Nephron progenitor cell (in vitro differentiated cells): Measurements from ENCODE around the gene HUWE1.
A peak's percentile ranks its signal among the peaks of the same experiment; 100 is the strongest.

Experiments used
- DNase-seq: peaks from one replicate; pipeline ENCODE4 v3.0.0; 2021
- H3K27ac Mint-ChIP-seq: 2 replicates; pipeline ENCODE4 v1.8.0; 2021; ENCODE audit warnings: mild to moderate bottlenecking, moderate library complexity, mixed read lengths
- H3K27me3 Mint-ChIP-seq: 2 replicates; pipeline ENCODE4 v1.8.0; 2021; ENCODE audit warnings: mild to moderate bottlenecking, low read depth, mixed read lengths; ENCODE audit not compliant: poor library complexity
- H3K36me3 Mint-ChIP-seq: 2 replicates; pipeline ENCODE4 v1.8.0; 2021; ENCODE audit warnings: low read depth, mixed read lengths
- H3K4me1 Mint-ChIP-seq: 2 replicates; pipeline ENCODE4 v1.8.0; 2021; ENCODE audit warnings: mixed read lengths
- H3K4me3 Mint-ChIP-seq: 2 replicates; pipeline ENCODE4 v1.8.0; 2021; ENCODE audit warnings: mild to moderate bottlenecking, moderate library complexity, mixed read lengths
- H3K9me3 Mint-ChIP-seq: 2 replicates; pipeline ENCODE4 v1.8.0; 2021; ENCODE audit warnings: mild to moderate bottlenecking, moderate library complexity, mixed read lengths
- CTCF ChIP-seq: fragments of 200-600 bp; sonication (generic); IDR thresholded peaks from 2 replicates; pipeline ENCODE4 v1.5.0; 2021; ENCODE audit warnings: antibody characterized with exemption

The HUWE1 gene

GRCh38 chrX:53718073-53718472 lies 31.6 kb upstream of the HUWE1 start:
- H3K27ac Mint-ChIP-seq = no peak overlapping the region
- H3K4me3 Mint-ChIP-seq = no peak overlapping the region
- TF ChIP-seq CTCF = no peak
- no peak for DNase-seq
- no peaks in the 10 kb centered on the region for H3K27me3 Mint-ChIP-seq
- peaks cover 9% of the 10 kb centered on the region for H3K4me1 Mint-ChIP-seq
- H3K36me3 Mint-ChIP-seq = no peaks in the 10 kb centered on the region
- H3K9me3 Mint-ChIP-seq = peaks cover 50% of the 10 kb centered on the region

- TF ChIP-seq CTCF = no peak
- Mint-ChIP-seq H3K36me3 (no peaks in the 10 kb centered on the region), H3K4me3 (no peak overlapping the region), H3K27ac (no peak overlapping the region), H3K4me1 (peaks cover 9% of the 10 kb centered on the region), H3K9me3 (peaks cover 45% of the 10 kb centered on the region), H3K27me3 (no peaks in the 10 kb centered on the region)
- DNase-seq = no peak
These were observed 30.7 kb upstream of the HUWE1 start for GRCh38 chrX:53717205-53717604.

GRCh38 chrX:53716328-53717088 lies 30.0 kb upstream of the HUWE1 start:
- no peaks in the 10 kb centered on the region for H3K27me3 Mint-ChIP-seq
- H3K9me3 Mint-ChIP-seq = peaks cover 47% of the 10 kb centered on the region
- DNase-seq = no peak
- no peak overlapping the region for H3K27ac Mint-ChIP-seq
- H3K36me3 Mint-ChIP-seq = no peaks in the 10 kb centered on the region
- TF ChIP-seq CTCF = no peak
- peaks cover 9% of the 10 kb centered on the region for H3K4me1 Mint-ChIP-seq
- no peak overlapping the region for H3K4me3 Mint-ChIP-seq

GRCh38 chrX:53715346-53715924 lies 28.9 kb upstream of the HUWE1 start:
- no peak for TF ChIP-seq CTCF
- H3K4me1 Mint-ChIP-seq = peaks cover 9% of the 10 kb centered on the region
- no peaks in the 10 kb centered on the region for H3K27me3 Mint-ChIP-seq
- H3K27ac Mint-ChIP-seq = no peak overlapping the region
- peaks cover 50% of the 10 kb centered on the region for H3K9me3 Mint-ChIP-seq
- no peak for DNase-seq
- no peak overlapping the region for H3K4me3 Mint-ChIP-seq
- no peaks in the 10 kb centered on the region for H3K36me3 Mint-ChIP-seq

GRCh38 chrX:53714580-53715345 lies 28.2 kb upstream of the HUWE1 start:
- H3K27ac Mint-ChIP-seq = peak overlapping the region; percentile 64
- H3K9me3 Mint-ChIP-seq = peaks cover 49% of the 10 kb centered on the region
- no peak for DNase-seq
- H3K36me3 Mint-ChIP-seq = no peaks in the 10 kb centered on the region
- H3K4me3 Mint-ChIP-seq = no peak overlapping the region
- no peak for TF ChIP-seq CTCF
- peaks cover 9% of the 10 kb centered on the region for H3K4me1 Mint-ChIP-seq
- no peaks in the 10 kb centered on the region for H3K27me3 Mint-ChIP-seq
